GM23248 (cell line): ENCODE measurements around the gene LRRTM1.

ENCODE experiments used
- EZH2 ChIP-seq: fragments of 200-600 bp; sonication (generic); IDR thresholded peaks from 2 replicates; pipeline ENCODE4 v1.6.1; 2018; ENCODE audit warnings: antibody characterized with exemption, mild to moderate bottlenecking; ENCODE audit not compliant: insufficient read depth, poor library complexity, severe bottlenecking
- EZH2phosphoT487 ChIP-seq: fragments of 200-600 bp; sonication (generic); IDR thresholded peaks from 2 replicates; pipeline ENCODE4 v1.6.1; 2018; ENCODE audit warnings: antibody characterized with exemption, moderate library complexity, mild to moderate bottlenecking, low read depth; ENCODE audit not compliant: insufficient read depth

DNA sequence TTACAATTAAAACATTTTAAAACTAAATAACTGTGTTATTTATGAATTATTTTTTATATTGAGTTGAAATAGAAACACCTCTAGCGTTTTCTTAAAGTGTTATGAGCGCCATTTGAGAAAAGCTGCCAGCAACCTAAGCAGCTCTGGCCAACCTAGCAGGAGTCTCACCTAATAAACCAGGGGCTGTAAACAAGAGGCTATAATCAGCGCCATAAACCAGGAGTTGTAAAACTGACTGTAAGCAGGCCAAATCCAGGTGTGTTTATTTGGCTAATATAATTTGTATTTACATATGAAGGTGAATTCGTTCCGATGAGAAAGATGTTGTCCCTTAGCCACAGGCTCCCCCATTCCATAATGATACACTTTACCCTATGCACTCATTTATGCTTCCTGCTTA lies 34.7 kb downstream of the LRRTM1 start:
- no peak for TF ChIP-seq EZH2phosphoT487
- no peak for TF ChIP-seq EZH2
